ENCODE data around the gene NFIX. TPM values are rescaled to one million over a fixed set of nuclear protein-coding genes. Genes with fewer than 3 reads are reported as not detected.

NFIX gene
- total and polyA plus RNA-seq, 9 of the 15 experiments (the other 6 are each of a cell fraction or from before 2014, with no cell fraction given): 0.28 to 26.8 (median 5.4) TPM

- TF ChIP-seq ATF6 (CRISPR knock-in tag; IDR thresholded peaks at IDR 0.05) (no peak), ZNF785 (CRISPR knock-in tag; IDR thresholded peaks at IDR 0.05) (no peak), MEIS2 (IDR thresholded peaks at IDR 0.05; ENCODE audit: partially characterized antibody) (no peak), NONO (IDR thresholded peaks at IDR 0.05; ENCODE audit: low read depth in 2 of 2, low read length in 1 of 2) (no peak), IRF9 (tag; IDR thresholded peaks at IDR 0.05) (peak; percentile 55; the same call in 1 of the 2 replicates), ARHGAP35 (IDR thresholded peaks at IDR 0.05; ENCODE audit: partially characterized antibody) (no peak), ZNF766 (CRISPR knock-in tag; conservative IDR thresholded peaks at IDR 0.05) (peak; percentile 78), ATF4 (CRISPR knock-in tag; IDR thresholded peaks at IDR 0.05) (no peak), SMARCE1 (IDR thresholded peaks at IDR 0.05) (peak; percentile 75; the same call in 1 of the 2 replicates), ESRRB (CRISPR knock-in tag; IDR thresholded peaks at IDR 0.05; ENCODE audit: borderline replicate concordance) (no peak), SMAD3 (CRISPR knock-in tag; conservative IDR thresholded peaks at IDR 0.05) (no peak), NFE2L1 (tag; IDR thresholded peaks at IDR 0.05; ENCODE audit: borderline replicate concordance, low read depth) (no peak), CHAMP1 (IDR thresholded peaks at IDR 0.05) (no peak), FIP1L1 (IDR thresholded peaks at IDR 0.05; ENCODE audit: low read depth, low read length, poor library complexity, severe bottlenecking) (no peak), DPF2 (IDR thresholded peaks at IDR 0.05) (peak; percentile 66), ARID3A (IDR thresholded peaks at IDR 0.05; ENCODE audit: borderline replicate concordance, low read depth, low read length) (no peak), ZNF165 (CRISPR knock-in tag; IDR thresholded peaks at IDR 0.05; ENCODE audit: borderline replicate concordance) (no peak), EGR1 (conservative IDR thresholded peaks at IDR 0.05) (peak; percentile 57; the same call in 1 of the 2 replicates), NRF1 (conservative IDR thresholded peaks at IDR 0.05 in 1 of 2, IDR thresholded peaks at IDR 0.05 in 1 of 2) (0 out of 4 replicates have a peak, but pooled peaks of 1 of the 2 experiments have one; percentile 9), ZNF75A (CRISPR knock-in tag; IDR thresholded peaks at IDR 0.05) (no peak)
These were observed 151.7 kb downstream of the NFIX start (continued) for GRCh38 chr19:13146763-13147563.
